Small intestine (tissue), 16 donors: ENCODE measurements around the gene FRZB. TPM values are rescaled to one million over a fixed set of nuclear protein-coding genes. Genes with fewer than 3 reads are reported as not detected.
A peak's percentile ranks its signal among the peaks of the same experiment; 100 is the strongest.

Source experiments
- DNase-seq, 2 donors: peaks; one replicate each; pipeline versions ENCODE4 v3.0.0 to v3.0.0-alpha.2; 2013
- FAIRE-seq: peaks from 2 replicates; lab custom pipeline; 2012; peaks lifted over from hg19 to GRCh38; lab: Jason Lieb, UNC
- H3K27ac ChIP-seq, 3 donors: one replicate each; pipeline ENCODE4 v1.5.1; 2013; ENCODE audit warnings: low read length in 2 of 3, mild to moderate bottlenecking in 2 of 3, control low read depth in 1 of 3, inconsistent platforms in 1 of 3, low read depth in 1 of 3, moderate library complexity in 1 of 3
- H3K27me3 ChIP-seq, 3 donors: one replicate each; pipeline ENCODE4 v1.6.1; 2013; ENCODE audit warnings: low read length in 3 of 3, inconsistent platforms in 1 of 3; ENCODE audit not compliant: control insufficient read depth in 3 of 3, insufficient read depth in 3 of 3
- H3K36me3 ChIP-seq, 3 donors: one replicate each; pipeline ENCODE4 v1.6.1; 2013; ENCODE audit warnings: low read length in 3 of 3, inconsistent platforms in 1 of 3, low read depth in 1 of 3, mild to moderate bottlenecking in 1 of 3, moderate library complexity in 1 of 3; ENCODE audit not compliant: control insufficient read depth in 3 of 3, insufficient read depth in 2 of 3
- H3K4me1 ChIP-seq, 3 donors: one replicate each; pipeline ENCODE4 v1.6.1; 2013; ENCODE audit warnings: low read length in 2 of 3, inconsistent platforms in 1 of 3, low read depth in 1 of 3, mild to moderate bottlenecking in 1 of 3, moderate library complexity in 1 of 3; ENCODE audit not compliant: control insufficient read depth in 3 of 3, insufficient read depth in 2 of 3
- H3K4me3 ChIP-seq, 3 donors: one replicate each; pipeline ENCODE4 v1.5.1; 2013; ENCODE audit warnings: low read length in 3 of 3, control low read depth in 1 of 3, inconsistent platforms in 1 of 3, low read depth in 1 of 3, mild to moderate bottlenecking in 1 of 3, moderate library complexity in 1 of 3
- H3K9me3 ChIP-seq, 2 donors: one replicate each; pipeline ENCODE4 v1.6.1; 2013; ENCODE audit warnings: low read depth in 1 of 2, low read length in 1 of 2; ENCODE audit not compliant: control insufficient read depth in 2 of 2, insufficient read depth in 1 of 2
- WGBS, 3 donors: extraction: QIAGEN DNeasy Blood & Tissue Kit; methylation state at CpG; one replicate each; pipeline ENCODE4 v1.1.7; 2013; 5-methylcytosine and 5-hydroxymethylcytosine counted together
- long read RNA-seq, 10 donors: transcript quantifications; one replicate each; lab custom pipeline, GENCODE V29; 2026
- polyA plus RNA-seq, 4 donors: library from polyadenylated mRNA; stranded (reverse) in 3 of 4; unstranded in 1 of 4; fragments of 200-250 nt in 3 of 4; fragments of 120-200 nt in 1 of 4; gene quantifications; one replicate each; pipeline versions ENCODE4 v1.2.1 to v1.2.3, GENCODE V29; 2013
- donor health status: healthy with polysubstance abuse.
- donor health status: control.
- donor health status: control.
- donor health status: Bipolar disorder and iron deficiency.
- donor health status: healthy.

FRZB gene, protein sequence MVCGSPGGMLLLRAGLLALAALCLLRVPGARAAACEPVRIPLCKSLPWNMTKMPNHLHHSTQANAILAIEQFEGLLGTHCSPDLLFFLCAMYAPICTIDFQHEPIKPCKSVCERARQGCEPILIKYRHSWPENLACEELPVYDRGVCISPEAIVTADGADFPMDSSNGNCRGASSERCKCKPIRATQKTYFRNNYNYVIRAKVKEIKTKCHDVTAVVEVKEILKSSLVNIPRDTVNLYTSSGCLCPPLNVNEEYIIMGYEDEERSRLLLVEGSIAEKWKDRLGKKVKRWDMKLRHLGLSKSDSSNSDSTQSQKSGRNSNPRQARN
- 10 to 100 TPM in 1 of 4 donors, 1 to 10 TPM in 3; 1.9 to 39.1 (median 3.8) TPM for polyA plus RNA-seq
- long read RNA-seq, donor 1, result 0 reads
- long read RNA-seq, donor 2, transcript FRZB-201 (6 exons, 3,162 nt), result major isoform, 6 of 12 reads
- long read RNA-seq, donor 2, partial matches to known transcripts, result 6 of 12 reads
- long read RNA-seq, donor 2, other reads (novel, unspliced or antisense), result 0 of 12 reads
- long read RNA-seq, donor 3, transcript FRZB-201 (6 exons, 3,162 nt), result major isoform, 17 of 28 reads
- long read RNA-seq, donor 3, partial matches to known transcripts, result 11 of 28 reads
- long read RNA-seq, donor 3, other reads (novel, unspliced or antisense), result 0 of 28 reads
- long read RNA-seq, donor 4, result 0 reads
- long read RNA-seq, donor 5, partial matches to known transcripts, result 0 of 4 reads
- long read RNA-seq, donor 5, other reads (novel, unspliced or antisense), result 0 of 4 reads
- long read RNA-seq, donor 6, transcript FRZB-201 (6 exons, 3,162 nt), result major isoform, 13 of 37 reads
- long read RNA-seq, donor 6, partial matches to known transcripts, result 24 of 37 reads
- long read RNA-seq, donor 6, other reads (novel, unspliced or antisense), result 0 of 37 reads
- long read RNA-seq, donor 7, result 0 reads
- long read RNA-seq, donor 8, partial matches to known transcripts, result 0 of 1 reads
- long read RNA-seq, donor 8, other reads (novel, unspliced or antisense), result 0 of 1 reads
- long read RNA-seq, donor 9, transcript FRZB-201 (6 exons, 3,162 nt), result major isoform, 7 of 12 reads
- long read RNA-seq, donor 9, partial matches to known transcripts, result 5 of 12 reads
- long read RNA-seq, donor 9, other reads (novel, unspliced or antisense), result 0 of 12 reads
- long read RNA-seq, donor 10, transcript FRZB-201 (6 exons, 3,162 nt), result major isoform, 42 of 56 reads
- long read RNA-seq, donor 10, partial matches to known transcripts, result 14 of 56 reads
- long read RNA-seq, donor 10, other reads (novel, unspliced or antisense), result 0 of 56 reads

DNA sequence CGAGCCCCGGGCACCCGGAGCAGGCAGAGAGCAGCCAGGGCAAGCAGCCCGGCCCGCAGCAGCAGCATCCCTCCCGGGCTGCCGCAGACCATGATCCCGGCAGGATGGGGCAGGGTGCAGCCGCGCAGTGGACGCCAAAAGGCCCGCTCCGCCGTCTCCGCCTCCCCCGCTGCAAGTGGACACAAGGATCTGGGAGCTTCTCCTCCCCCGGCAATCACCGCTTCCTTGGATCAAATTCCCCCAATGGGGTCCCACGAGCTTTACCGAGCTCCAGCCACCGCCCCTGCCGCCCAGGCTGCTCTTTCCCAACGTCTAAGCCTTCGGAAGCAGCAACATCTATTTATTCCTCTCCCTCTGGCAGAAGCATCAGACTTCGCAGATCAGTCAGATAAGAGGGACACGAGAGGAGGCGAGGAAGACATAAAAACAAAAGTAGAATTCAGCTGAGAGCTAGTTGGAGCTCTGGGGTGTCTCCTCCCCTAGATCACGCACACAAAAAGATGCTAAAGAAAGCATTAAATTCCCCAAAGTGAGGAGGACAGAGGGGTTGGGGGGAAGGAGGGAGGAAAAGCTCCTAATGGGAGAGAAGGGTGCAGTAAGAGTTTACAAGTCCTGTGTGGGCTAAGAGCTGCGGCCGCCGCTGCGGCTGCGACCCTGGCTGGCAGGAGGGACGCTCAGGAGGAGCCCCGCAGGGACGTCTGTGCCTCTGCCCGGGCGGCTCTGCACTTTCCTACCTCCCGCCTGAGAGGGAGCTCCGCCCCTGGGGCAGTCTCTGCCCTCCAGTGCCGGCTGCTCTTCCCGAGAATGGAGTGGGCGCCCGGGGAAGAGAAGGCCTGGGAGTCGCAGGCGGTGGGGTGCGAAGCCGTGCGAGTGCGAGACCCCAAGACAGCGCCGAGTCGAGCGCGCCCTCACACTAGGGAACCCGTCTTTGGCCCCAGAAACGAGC lies at the start of gene FRZB:
FRZB (minus strand) TSS at position 177 of the 946 bp plus-strand sequence; CDS start at position 92, 85 bp downstream.
- Histone ChIP-seq H3K9me3 (no peaks in the 10 kb centered on the region), H3K4me1 (peaks cover 2 to 20% (median 3%) of the 10 kb centered on the region in 3 donors), H3K27me3 (peaks cover 0 to 6% (median 5%) of the 10 kb centered on the region in 3 donors), H3K27ac (peak within 1 kb of the TSS in 2 of 3 donors; percentile 56 to 59), H3K4me3 (peak within 1 kb of the TSS; percentile 16 to 50 (median 24)), H3K36me3 (no peaks in the 10 kb centered on the region)
- peak; percentile 34 to 77 for DNase-seq
- FAIRE-seq, result no peak
- 3 to 9% (median 6%) methylated on average over 52 to 57 of the region's 57 CpGs for WGBS, 3 donors

DNA sequence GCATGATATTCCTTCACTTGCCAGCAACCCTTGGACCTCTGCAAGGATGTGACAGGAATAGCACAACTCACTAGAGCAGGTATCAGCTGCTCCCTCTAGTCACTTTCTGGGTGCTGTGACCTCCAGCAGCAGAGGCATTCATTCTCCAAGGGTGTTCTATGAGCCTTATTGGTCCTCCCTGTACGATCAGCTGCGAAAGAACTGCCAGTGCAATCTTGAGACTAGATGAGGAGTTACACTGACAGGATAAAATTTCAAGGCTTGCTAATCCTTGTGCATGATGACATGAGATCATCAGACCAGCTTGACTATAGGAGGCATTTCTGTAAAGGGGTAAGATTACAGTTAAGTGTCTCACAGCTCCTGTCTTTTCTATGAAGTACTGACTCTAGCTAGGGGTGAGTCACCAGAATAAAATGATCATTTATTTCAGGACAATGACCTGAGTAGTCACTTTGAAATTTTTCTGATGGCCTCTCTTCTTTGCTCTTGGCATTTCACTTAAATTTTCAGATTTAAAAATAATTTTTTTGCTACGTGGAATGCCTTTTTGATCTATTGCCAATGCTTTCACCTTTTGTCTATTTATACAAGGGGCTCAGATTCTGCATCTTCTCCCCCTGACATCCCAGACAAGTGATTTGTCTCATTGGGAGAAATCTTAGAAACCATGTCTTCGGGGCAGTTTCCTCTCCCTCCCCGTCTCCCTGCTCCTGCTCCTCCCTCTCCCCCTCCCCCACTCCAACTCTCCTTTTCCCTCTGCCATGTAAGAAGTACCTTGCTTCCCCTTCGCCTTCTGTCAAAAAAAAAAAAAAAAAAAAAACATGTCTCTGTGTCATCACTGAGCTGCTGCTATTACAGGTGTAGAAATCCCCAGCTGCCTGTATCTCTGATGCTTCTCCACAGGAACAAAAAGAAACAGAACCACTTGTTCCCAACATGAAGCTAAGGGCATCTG lies 49.2 kb upstream of the FRZB start:
- FAIRE-seq, result no peak
- WGBS, 3 donors, result 85 to 91% (median 85%) methylated on average over 6 of the region's 6 CpGs
- Histone ChIP-seq H3K9me3 (no peaks in the 10 kb centered on the region), H3K27me3 (no peaks in the 10 kb centered on the region), H3K36me3 (peaks cover 3 to 14% (median 13%) of the 10 kb centered on the region in 3 donors), H3K4me3 (no peak overlapping the region), H3K4me1 (peaks cover 0 to 2% (median 0%) of the 10 kb centered on the region in 3 donors), H3K27ac (no peak overlapping the region)
- DNase-seq, result peak in 1 of 2 donors; percentile 17

DNA sequence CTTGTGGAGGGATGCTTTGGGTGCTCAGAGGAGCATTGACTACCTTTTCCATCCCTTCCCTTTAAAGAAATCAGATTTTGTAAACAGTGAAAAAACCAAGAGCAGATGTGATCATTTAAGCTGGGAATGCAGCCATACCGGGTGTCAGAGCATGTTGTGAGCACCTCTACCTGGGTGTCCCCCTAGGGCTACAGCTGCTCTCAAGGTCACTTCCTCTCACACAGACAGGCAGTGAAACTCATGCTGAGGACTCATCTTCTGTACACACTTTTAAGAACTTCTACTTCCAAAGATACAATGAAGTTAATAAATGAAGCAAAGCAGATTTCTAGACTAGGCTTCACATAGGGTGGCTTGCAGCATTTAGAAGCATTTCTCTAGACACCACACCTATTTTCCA lies 48.4 kb upstream of the FRZB start:
- Histone ChIP-seq H3K36me3 (peaks cover 3 to 13% (median 12%) of the 10 kb centered on the region in 3 donors), H3K27ac (no peak overlapping the region), H3K9me3 (no peaks in the 10 kb centered on the region), H3K27me3 (no peaks in the 10 kb centered on the region), H3K4me1 (peaks cover 0 to 2% (median 0%) of the 10 kb centered on the region in 3 donors), H3K4me3 (no peak overlapping the region)
- DNase-seq, result no peak
- no peak for FAIRE-seq
- WGBS, 3 donors, result 59 to 70% (median 65%) methylated on average over 1 of the region's 1 CpG

DNA sequence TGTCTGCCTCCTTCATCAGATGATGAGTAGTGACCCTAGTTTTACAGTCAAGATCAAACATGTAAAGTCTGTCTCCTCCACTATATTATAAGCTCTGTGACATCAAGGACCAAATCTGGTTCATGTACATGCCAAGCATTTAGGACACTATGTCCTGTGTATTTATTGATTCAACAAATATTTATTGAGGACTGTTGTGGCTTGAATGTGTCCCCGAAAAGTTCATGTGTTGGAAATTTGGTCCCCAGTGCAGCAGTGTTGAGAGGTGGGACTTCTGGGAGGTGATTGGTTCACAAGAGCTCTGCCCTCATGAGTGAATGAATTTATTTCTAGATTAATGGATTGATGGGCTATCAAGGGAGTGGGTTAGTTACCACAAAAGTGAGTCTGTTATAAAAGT lies 46.6 kb upstream of the FRZB start:
- Histone ChIP-seq H3K9me3 (no peaks in the 10 kb centered on the region), H3K27me3 (no peaks in the 10 kb centered on the region), H3K27ac (no peak overlapping the region), H3K36me3 (peaks cover 3 to 15% (median 10%) of the 10 kb centered on the region in 3 donors), H3K4me1 (peaks cover 0 to 2% (median 0%) of the 10 kb centered on the region in 3 donors), H3K4me3 (no peak overlapping the region)
- WGBS, 3 donors, result 91 to 100% (median 93%) methylated on average over 1 of the region's 1 CpG
- DNase-seq, result no peak
- no peak for FAIRE-seq

DNA sequence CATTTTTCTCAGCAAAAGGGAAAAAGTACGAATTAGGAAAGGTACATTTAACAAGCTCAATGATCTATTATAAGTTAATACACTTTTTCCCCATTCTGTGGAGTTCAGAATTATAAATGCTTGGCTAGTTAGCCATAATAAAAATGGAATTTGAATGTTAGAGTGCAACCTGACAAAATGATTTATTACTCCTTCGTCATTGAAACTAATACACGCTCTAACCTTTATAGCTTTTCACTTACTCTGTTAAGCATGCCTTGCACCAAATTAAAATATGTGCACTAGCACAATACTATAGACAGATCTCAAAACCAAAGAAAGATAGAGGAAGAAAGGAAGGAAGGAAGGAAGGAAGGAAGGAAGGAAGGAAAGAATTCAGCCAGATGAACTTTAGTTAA lies 46.1 kb upstream of the FRZB start:
- no peak for FAIRE-seq
- WGBS, 3 donors, result 64 to 74% (median 65%) methylated on average over 3 of the region's 3 CpGs

DNA sequence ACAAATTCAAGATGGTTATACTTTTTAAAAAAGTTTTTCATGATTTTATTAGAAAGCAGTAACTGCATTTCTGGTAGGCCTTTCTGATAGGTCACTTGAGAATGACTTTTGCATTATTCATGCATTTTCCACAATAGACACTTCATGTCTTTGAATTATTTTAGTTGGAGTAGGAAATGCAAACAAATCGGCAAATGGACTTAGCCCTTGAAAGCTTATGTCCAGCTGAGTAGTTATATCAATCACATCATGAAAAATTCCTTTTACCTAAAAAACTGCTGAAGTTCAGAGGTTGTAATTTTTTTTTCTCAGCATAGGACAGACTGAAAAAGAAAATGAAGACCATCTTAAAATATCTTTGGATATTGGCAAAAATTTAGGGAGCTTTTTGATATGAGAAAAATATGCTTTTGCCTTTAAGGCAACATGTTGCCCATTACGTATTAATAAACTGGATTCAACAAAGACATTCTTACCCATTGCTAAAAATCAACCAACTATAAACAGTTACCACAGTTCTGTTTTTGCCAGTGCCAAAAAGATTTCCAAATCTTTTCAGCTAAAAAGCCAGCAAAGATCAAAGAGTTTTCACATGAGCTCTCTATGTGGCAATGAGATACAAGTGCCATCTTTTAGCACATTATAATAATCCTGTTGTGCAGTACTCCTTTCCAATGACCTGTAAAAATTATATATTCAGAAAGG lies 45.5 kb upstream of the FRZB start:
- Histone ChIP-seq H3K9me3 (no peaks in the 10 kb centered on the region), H3K27ac (no peak overlapping the region), H3K4me3 (no peak overlapping the region), H3K27me3 (no peaks in the 10 kb centered on the region), H3K36me3 (peaks cover 3 to 21% (median 8%) of the 10 kb centered on the region in 3 donors), H3K4me1 (peaks cover 0 to 2% (median 0%) of the 10 kb centered on the region in 3 donors)
- FAIRE-seq, result no peak
- WGBS, 3 donors, result 77 to 93% (median 92%) methylated on average over 2 of the region's 2 CpGs
- no peak for DNase-seq

More for the DNA sequence above, 46.1 kb upstream of the FRZB start:
- Histone ChIP-seq H3K4me1 (peaks cover 0 to 2% (median 0%) of the 10 kb centered on the region in 3 donors), H3K9me3 (no peaks in the 10 kb centered on the region), H3K36me3 (peaks cover 3 to 18% (median 8%) of the 10 kb centered on the region in 3 donors), H3K27ac (no peak overlapping the region), H3K27me3 (no peaks in the 10 kb centered on the region), H3K4me3 (no peak overlapping the region)
- DNase-seq, result no peak
